Uterus (tissue), 4 donors: ENCODE data around the gene CST9. TPM values are rescaled to one million over a fixed set of nuclear protein-coding genes. Genes with fewer than 3 reads are reported as not detected.
A peak's percentile ranks its signal among the peaks of the same experiment; 100 is the strongest.
"Not testable (repeated sequence)": the region's sequence is repeated elsewhere in the genome, so short reads cannot be mapped to it uniquely, and the experiment has no call there.

ENCODE experiments used
- DNase-seq, 2 donors: peaks; one replicate each; pipeline ENCODE4 v3.0.0-alpha.2; 2019 to 2020
- H3K27ac ChIP-seq, 2 donors: fragments of 200-600 bp; sonication (generic); 1 replicate in 1 of 2; 2 replicates in 1 of 2; pipeline ENCODE4 v1.5.1; 2016 to 2018
- H3K27me3 ChIP-seq, 2 donors: fragments of 200-600 bp; sonication (generic); one replicate each; pipeline ENCODE4 v1.5.1; 2018 to 2019; ENCODE audit warnings: control low read depth in 1 of 2
- H3K36me3 ChIP-seq, 2 donors: fragments of 200-600 bp; sonication (generic); one replicate each; pipeline ENCODE4 v1.5.1; 2019; ENCODE audit warnings: control low read depth in 1 of 2
- H3K4me1 ChIP-seq, 2 donors: fragments of 200-600 bp; sonication (generic); one replicate each; pipeline ENCODE4 v1.5.1; 2018 to 2019; ENCODE audit warnings: control low read depth in 1 of 2
- H3K4me3 ChIP-seq, 2 donors: fragments of 200-600 bp; sonication (generic); 1 replicate in 1 of 2; 2 replicates in 1 of 2; pipeline ENCODE4 v1.5.1; 2018 to 2019; ENCODE audit warnings: mild to moderate bottlenecking in 1 of 2
- H3K9me3 ChIP-seq, 2 donors: fragments of 200-600 bp; sonication (generic); one replicate each; pipeline ENCODE4 v1.5.1; 2019; ENCODE audit warnings: control low read depth in 1 of 2
- CTCF ChIP-seq, 4 experiments: fragments of 200-600 bp in 2 of 4; fragments of 450-650 bp in 2 of 4; sonication (generic) in 2 of 4; IDR thresholded peaks; one replicate each; pipeline ENCODE4 v1.5.1; 2016 to 2019; ENCODE audit warnings: antibody characterized with exemption in 4 of 4, mild to moderate bottlenecking in 2 of 4, moderate library complexity in 1 of 4
- POLR2A ChIP-seq, 2 donors: fragments of 450-650 bp; IDR thresholded peaks; one replicate each; pipeline ENCODE4 v1.6.1; 2016; ENCODE audit warnings: antibody characterized with exemption in 2 of 2, mild to moderate bottlenecking in 1 of 2, moderate library complexity in 1 of 2
- intact Hi-C: fragments of 100-400 bp; cut with DNase I; formaldehyde crosslinking; loops from one replicate; pipeline ENCODE4 v1.15.1; 2023; ENCODE audit warnings: low total_unique reads
- total RNA-seq, 4 donors: library from RNA; depleted of rRNA in 3 of 4; stranded (reverse); fragments of >200 nt in 3 of 4; gene quantifications; one replicate each; pipeline versions ENCODE4 v1.1.0 to v1.2.4, GENCODE V29; 2014 to 2023
- donor health status: DM: yes; HTN: yes; CAD: no.

CST9 gene
- total RNA-seq, 4 donors from 2014 or later = not detected

DNA sequence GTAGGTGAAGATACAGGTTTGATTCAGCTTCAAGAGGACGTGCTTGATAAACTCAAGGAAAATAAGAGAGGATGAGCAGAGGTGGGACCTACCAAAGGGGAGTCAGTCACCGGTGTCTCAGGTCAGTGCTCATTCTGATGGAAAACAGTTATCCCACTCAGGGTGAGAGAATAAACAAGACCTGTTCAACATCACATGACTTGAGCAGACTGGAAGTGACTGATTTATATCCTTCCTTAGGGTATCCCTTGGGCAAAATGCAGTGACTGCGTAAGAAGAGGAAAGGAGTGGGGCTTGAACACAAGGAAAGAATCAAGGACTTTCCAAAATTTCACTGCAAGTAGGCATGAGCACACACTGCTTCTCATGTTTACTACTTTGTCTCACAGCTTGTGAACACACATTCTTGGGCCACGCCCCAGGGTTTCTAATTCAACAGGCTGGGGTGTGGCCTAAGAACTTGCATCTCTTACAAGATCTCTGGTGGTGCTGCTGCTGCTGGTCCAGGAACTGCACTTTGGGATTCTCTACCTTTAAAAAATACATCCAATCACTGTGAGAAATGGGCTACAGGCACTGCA, 20.4 kb upstream of the CST9 start:
- Histone ChIP-seq H3K27ac (peak overlapping the region in 1 of 2 donors; percentile 5), H3K9me3 (no peaks in the 10 kb centered on the region), H3K4me1 (peaks cover 4 to 29% of the 10 kb centered on the region in 2 donors), H3K27me3 (no peaks in the 10 kb centered on the region), H3K36me3 (no peaks in the 10 kb centered on the region), H3K4me3 (no peak overlapping the region)
- DNase-seq = no peak
- no peak for TF ChIP-seq CTCF (IDR thresholded peaks at IDR 0.05)
- no peak for TF ChIP-seq POLR2A (IDR thresholded peaks at IDR 0.05)
- intact Hi-C loops = no loop called here

GRCh38 chr20:23625236-23625964, 19.7 kb upstream of the CST9 start:
- H3K4me3 ChIP-seq = no peak overlapping the region
- H3K9me3 ChIP-seq = no peaks in the 10 kb centered on the region
- TF ChIP-seq POLR2A (IDR thresholded peaks at IDR 0.05) (no peak), CTCF (IDR thresholded peaks at IDR 0.05) (no peak)
- no peaks in the 10 kb centered on the region for H3K36me3 ChIP-seq
- intact Hi-C loops = no loop called here
- H3K4me1 ChIP-seq = peaks cover 4 to 29% of the 10 kb centered on the region in 2 donors
- no peaks in the 10 kb centered on the region for H3K27me3 ChIP-seq
- DNase-seq = no peak
- peak overlapping the region; percentile 91 to 95 for H3K27ac ChIP-seq

- H3K4me1 ChIP-seq = peaks cover 4 to 29% of the 10 kb centered on the region in 2 donors
- no peak overlapping the region for H3K4me3 ChIP-seq
- intact Hi-C loops = no loop called here
These were observed 18.6 kb upstream of the CST9 start for GRCh38 chr20:23624324-23624691.

DNA sequence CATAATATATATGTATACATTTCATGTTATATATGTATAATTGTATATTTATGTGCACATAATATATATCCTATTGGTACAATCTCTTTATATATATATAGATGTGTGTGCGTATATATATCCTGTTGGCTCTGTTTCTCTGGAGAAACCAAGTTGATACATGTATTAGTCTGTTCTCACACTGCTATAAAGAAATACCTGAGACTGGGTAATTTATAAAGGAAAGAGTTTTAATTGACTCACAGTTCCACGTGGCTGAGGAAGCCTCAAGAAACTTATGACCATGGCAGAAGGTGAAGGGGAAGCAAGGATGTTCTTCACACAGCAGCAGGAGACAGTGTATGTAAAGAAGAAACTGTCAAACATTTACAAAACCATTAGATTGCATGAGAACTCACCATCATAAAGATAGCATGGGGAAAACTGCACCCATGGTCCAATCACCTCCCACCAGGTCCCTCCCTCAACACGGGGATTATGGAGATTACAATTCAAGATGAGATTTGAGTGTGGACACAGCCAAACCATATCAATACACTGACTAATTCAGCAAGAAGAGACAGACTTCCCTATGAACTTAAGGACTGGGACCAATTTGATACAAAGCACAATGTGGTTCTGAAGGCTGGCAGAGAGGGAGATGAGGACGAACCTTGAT, 18.1 kb upstream of the CST9 start:
- Histone ChIP-seq H3K4me1 (peaks cover 4 to 29% of the 10 kb centered on the region in 2 donors), H3K4me3 (no peak overlapping the region), H3K9me3 (no peaks in the 10 kb centered on the region), H3K27ac (peak overlapping the region; percentile 91 to 95), H3K27me3 (no peaks in the 10 kb centered on the region), H3K36me3 (no peaks in the 10 kb centered on the region)
- intact Hi-C loops = no loop called here
- no peak for DNase-seq
- no peak for TF ChIP-seq CTCF (IDR thresholded peaks at IDR 0.05)
- TF ChIP-seq POLR2A (IDR thresholded peaks at IDR 0.05) = no peak

More at GRCh38 chr20:23624324-23624691, 18.6 kb upstream of the CST9 start:
- H3K36me3 ChIP-seq = no peaks in the 10 kb centered on the region
- no peak for TF ChIP-seq CTCF (IDR thresholded peaks at IDR 0.05)
- TF ChIP-seq POLR2A (IDR thresholded peaks at IDR 0.05) = no peak
- H3K27ac ChIP-seq = peak overlapping the region; percentile 91 to 95
- no peaks in the 10 kb centered on the region for H3K9me3 ChIP-seq
- H3K27me3 ChIP-seq = no peaks in the 10 kb centered on the region
- peak in 1 of 2 donors; percentile 63 for DNase-seq

DNA sequence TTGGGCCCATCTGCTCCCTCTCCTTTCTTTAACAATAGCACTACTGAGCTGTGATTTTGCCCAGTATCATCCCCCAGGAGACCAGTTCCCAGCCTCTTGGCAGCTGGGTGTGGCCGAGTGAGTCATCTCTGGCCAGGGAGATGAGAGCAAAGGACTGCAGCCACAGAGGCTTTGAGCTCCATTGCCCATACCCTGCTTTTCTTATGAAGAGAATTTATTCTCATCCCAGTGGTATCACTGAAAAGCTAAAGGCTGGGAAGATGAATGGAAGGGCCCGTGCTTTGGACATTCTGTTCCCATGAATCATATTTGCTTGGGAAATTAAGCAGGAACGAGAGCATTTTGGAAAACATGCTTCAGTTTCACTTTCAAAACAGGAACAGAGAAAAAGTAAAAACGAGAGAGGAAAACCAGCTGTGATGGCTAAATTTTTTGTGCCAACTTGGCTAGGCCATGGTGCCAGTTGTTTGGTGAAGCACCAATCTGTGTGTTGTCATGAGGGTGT, 17.2 kb upstream of the CST9 start:
- DNase-seq = peak; percentile 85 to 87

GRCh38 chr20:23622401-23622800, 16.7 kb upstream of the CST9 start:
- H3K27me3 ChIP-seq, H3K36me3 ChIP-seq, DNase-seq, intact Hi-C loops, H3K9me3 ChIP-seq: not testable (repeated sequence)
- Histone ChIP-seq H3K4me3 (peak overlapping the region; percentile 4 to 31), H3K27ac (peak overlapping the region; percentile 91 to 95), H3K4me1 (peaks cover 4 to 29% of the 10 kb centered on the region in 2 donors)

More for the DNA sequence above, 17.2 kb upstream of the CST9 start:
- peak overlapping the region; percentile 4 to 31 for H3K4me3 ChIP-seq
- peaks cover 4 to 29% of the 10 kb centered on the region in 2 donors for H3K4me1 ChIP-seq
- no peaks in the 10 kb centered on the region for H3K9me3 ChIP-seq
- peak overlapping the region; percentile 91 to 95 for H3K27ac ChIP-seq
- H3K27me3 ChIP-seq = no peaks in the 10 kb centered on the region
- peak in 1 of 2 donors; percentile 22 for TF ChIP-seq POLR2A (IDR thresholded peaks at IDR 0.05)
- no peak for TF ChIP-seq CTCF (IDR thresholded peaks at IDR 0.05)
- H3K36me3 ChIP-seq = no peaks in the 10 kb centered on the region
- intact Hi-C loops = no loop called here

DNA sequence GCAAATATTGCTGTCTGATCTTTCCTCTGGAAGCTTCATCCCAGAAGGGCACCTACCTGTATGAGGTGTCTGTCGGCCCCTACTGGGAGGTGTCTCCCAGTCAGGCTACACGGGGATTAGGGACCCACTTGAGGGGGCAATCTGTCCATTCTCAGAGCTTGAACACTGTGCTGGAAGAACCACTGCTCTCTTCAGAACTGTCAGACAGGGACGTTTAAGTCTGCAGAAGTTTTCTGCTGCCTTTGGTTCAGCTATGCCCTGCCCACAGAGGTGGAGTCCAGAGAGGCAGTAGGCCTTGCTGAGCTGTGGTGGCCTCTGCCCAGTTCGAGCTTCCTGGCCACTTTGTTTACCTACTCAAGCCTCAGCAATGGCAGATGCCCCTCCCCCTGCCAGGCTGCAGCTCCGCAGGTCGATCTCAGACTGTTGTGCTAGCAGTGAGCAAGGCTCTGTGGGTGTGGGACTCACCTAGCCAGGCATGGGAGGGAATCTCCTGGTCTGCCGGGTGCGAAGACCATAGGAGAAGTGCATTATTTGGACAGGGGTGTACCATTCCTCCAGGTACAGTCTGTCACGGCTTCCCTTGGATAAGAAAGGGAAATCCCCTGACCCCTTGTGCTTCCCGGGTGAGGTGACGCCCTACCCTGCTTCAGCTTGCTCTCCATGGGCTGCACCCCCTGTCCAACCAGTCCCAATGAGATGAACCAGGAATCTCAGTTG, 15.1 kb upstream of the CST9 start:
- H3K9me3 ChIP-seq, intact Hi-C loops, H3K27me3 ChIP-seq, H3K4me3 ChIP-seq, H3K36me3 ChIP-seq, DNase-seq, H3K27ac ChIP-seq: not testable (repeated sequence)
- peaks cover 4 to 29% of the 10 kb centered on the region in 2 donors for H3K4me1 ChIP-seq
